Fibroblast of mammary gland (primary cell): ENCODE measurements around the gene LDLRAD2.

Experiments used
- DNase-seq: peaks from one replicate; pipeline ENCODE4 v3.0.0-alpha.2; 2010; ENCODE audit warnings: low read depth
- H3K4me3 ChIP-seq: 2 replicates; pipeline ENCODE4 v1.5.1; 2011; ENCODE audit warnings: low read depth, mild to moderate bottlenecking, low read length, moderate library complexity; ENCODE audit not compliant: control insufficient read depth
- TF ChIP-seq, protein P1 (sequence below): conservative IDR thresholded peaks from 2 replicates; pipeline ENCODE4 v1.5.1; 2011; ENCODE audit warnings: low read depth, low read length, inconsistent platforms; ENCODE audit not compliant: control insufficient read depth, insufficient read depth

The LDLRAD2 gene

DNA sequence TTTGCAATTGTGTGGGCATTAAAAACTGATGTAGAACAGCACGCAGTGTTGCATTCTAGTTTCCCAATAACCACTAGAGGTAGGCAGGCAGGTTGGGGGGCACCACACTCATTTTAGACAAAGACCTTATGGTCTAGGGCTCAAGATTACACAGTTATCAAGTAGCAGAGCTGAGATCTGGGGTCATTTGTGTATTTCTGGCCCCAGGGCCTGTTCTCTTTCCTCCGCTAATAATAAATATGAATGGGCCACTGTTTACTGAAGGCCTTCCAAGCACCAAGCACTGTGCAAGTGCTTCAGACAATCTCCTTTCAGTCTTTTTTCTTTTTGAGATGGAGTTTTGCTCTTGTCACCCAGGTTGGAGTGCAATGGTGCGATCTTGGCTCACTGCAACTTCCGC, 23.9 kb downstream of the LDLRAD2 start:
- DNase-seq, result no peak
- TF ChIP-seq, protein P1, sequence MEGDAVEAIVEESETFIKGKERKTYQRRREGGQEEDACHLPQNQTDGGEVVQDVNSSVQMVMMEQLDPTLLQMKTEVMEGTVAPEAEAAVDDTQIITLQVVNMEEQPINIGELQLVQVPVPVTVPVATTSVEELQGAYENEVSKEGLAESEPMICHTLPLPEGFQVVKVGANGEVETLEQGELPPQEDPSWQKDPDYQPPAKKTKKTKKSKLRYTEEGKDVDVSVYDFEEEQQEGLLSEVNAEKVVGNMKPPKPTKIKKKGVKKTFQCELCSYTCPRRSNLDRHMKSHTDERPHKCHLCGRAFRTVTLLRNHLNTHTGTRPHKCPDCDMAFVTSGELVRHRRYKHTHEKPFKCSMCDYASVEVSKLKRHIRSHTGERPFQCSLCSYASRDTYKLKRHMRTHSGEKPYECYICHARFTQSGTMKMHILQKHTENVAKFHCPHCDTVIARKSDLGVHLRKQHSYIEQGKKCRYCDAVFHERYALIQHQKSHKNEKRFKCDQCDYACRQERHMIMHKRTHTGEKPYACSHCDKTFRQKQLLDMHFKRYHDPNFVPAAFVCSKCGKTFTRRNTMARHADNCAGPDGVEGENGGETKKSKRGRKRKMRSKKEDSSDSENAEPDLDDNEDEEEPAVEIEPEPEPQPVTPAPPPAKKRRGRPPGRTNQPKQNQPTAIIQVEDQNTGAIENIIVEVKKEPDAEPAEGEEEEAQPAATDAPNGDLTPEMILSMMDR, result no peak
- no peak overlapping the region for H3K4me3 ChIP-seq

DNA sequence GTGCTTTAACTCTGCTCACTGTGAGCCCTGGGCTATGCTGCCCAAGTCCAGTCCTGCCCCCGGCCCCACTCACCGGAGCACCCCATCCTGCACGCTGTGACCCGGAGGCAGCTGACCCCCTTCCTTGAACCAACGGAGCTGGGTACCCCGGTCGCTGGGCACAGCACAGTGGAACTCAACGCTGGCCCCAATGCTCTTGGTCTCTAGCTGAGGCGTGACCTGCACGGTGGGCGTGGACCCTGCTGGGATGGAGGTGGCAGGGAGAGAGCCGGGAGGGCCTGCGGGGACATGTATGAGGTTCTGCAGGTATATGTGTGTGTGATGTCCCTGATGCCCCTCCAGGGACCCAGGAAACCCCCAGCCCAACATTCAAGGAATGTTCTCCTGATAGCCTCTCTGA, 24.7 kb downstream of the LDLRAD2 start:
- H3K4me3 ChIP-seq, result no peak overlapping the region
- TF ChIP-seq, protein P1, result no peak
- no peak for DNase-seq

DNA sequence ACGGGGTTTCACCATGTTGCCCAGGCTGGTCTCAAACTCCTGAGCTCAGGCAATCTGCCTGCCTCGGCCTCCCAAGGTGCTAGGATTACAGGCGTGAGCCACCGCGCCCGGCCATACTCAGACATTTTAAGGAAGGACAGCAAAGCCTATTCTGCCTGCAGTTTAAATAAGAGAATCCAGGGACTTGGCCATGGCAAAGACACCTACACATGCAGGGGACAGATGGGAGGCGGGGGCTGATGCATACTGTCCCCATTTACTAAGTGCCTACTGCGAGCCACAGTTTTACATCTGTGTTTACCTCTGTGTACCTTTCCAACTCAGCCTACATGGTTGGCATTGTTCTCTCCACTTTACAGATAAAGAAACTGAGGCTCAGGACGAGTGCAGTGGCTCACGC, 25.4 kb downstream of the LDLRAD2 start:
- H3K4me3 ChIP-seq, result no peak overlapping the region
- no peak for DNase-seq
- TF ChIP-seq, protein P1, result no peak

DNA sequence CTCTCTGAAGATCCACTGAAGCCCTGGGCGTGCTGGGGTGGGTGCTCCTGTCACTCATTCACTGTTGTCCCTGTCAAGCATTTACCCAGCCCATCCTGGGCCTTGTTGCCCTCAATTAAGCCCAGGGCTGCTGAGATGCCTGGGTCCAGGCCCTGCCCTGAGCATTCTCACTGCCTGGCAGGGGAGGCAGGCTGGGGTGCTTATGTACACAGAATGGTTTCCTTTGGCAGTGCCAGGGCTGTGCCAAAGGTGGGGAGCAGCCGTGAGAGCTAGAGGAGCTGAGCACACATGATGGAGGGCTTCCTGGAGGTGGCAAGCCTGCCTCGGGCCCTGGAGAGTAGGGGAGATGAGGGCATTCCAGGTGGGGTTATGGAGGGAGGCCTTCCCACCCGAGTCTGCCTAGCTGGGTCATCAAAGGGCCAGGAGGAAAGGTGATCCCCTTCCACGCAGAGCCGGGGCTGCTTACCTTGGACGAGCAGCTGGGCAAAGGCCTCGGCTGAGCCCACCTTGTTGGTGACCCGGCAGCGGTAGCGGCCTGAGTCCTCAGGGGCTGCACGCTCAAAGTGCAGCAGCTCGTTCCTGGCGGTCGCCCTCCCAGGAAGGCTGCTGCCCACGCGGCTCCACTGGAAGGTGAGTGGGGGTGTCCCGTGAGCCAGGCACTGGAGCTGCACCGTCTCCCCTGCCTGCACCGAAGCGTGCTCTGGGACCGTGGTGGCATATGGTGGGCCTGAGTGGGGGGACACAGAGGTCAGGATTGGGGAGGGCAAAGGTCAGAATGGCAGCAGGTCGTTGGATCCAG, 26.5 kb downstream of the LDLRAD2 start:
- no peak for DNase-seq
- TF ChIP-seq, protein P1, result no peak
- no peak overlapping the region for H3K4me3 ChIP-seq

DNA sequence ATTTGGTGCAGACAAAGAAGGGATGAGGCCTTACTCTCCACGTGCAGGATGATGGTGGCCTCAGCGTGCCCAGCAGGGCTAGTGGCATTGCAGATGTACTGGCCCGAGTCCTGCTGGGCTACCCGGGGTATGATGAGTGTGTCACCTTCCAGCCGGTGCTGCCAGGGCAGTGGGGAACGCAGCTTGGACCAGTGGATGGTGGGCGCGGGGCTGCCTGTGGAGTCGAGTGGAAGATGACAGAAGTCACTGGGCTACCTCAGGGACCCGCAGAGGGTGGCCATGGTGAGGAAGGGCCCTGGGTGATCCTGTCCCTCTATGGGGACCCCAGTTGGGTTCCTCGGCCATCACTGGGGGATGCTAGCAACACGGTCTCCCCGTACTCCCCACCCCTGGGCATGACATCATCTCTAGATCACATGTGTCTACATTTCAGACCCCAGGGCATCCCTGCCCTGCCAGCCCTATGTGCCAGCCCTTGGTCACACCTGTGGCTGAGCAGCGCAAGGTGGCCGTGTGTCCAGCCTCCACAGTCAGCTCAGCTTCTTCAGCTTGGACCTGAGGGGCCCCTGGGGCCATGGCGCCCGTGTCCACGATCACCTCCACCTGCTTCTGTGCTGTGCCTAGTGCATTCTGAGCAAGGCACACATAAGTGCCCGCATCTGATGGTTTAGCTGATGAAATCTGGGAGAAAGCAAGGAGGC, 27.4 kb downstream of the LDLRAD2 start:
- DNase-seq, result no peak
- TF ChIP-seq, protein P1, result no peak

DNA sequence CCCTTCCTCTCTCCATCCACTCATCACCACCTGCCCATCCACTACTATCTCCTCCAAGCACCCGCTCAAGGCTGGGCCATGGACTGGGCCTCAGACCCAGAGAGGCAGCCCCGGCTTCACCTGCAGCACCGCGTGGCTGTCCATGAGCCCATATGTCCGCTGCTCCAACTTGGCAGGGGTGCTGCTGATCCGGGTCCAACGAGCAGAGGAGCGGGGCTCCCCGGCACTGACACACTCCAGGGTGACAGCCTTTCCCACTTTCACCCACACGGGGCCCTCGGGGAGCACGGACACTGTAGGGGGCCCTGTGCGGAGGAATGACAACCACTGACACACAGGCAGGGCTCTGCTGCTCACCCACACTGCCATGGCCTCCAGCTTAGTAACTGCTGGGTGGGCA, 28.9 kb downstream of the LDLRAD2 start:
- TF ChIP-seq, protein P1, result no peak
- DNase-seq, result no peak
- no peak overlapping the region for H3K4me3 ChIP-seq

More for the DNA sequence above, 27.4 kb downstream of the LDLRAD2 start:
- H3K4me3 ChIP-seq, result no peak overlapping the region
